Stomach (tissue), 4 donors: ENCODE measurements around the gene SLC17A2.

Source experiments
- CTCF ChIP-seq, 7 experiments: fragments of 450-650 bp in 4 of 7; fragments of 200-600 bp in 3 of 7; sonication (generic) in 3 of 7; IDR thresholded peaks; one replicate each; pipeline ENCODE4 v1.5.1; 2016 to 2019; ENCODE audit warnings: antibody characterized with exemption in 7 of 7, control low read depth in 2 of 7, mild to moderate bottlenecking in 1 of 7
- EP300 ChIP-seq: sonication (generic); formaldehyde crosslinking; IDR thresholded peaks from one replicate; pipeline ENCODE4 v1.6.1; 2017; ENCODE audit warnings: antibody characterized with exemption
- POLR2A ChIP-seq, 4 donors: fragments of 450-650 bp; IDR thresholded peaks; one replicate each; pipeline ENCODE4 v1.6.1; 2016; ENCODE audit warnings: antibody characterized with exemption in 4 of 4, control low read depth in 2 of 4, mild to moderate bottlenecking in 1 of 4, moderate library complexity in 1 of 4

GRCh38 chr6:25875563-25875905 is 55.0 kb downstream of the SLC17A2 start:
- TF ChIP-seq CTCF (IDR thresholded peaks at IDR 0.05), result no peak
- no peak for TF ChIP-seq POLR2A (IDR thresholded peaks at IDR 0.05)
- TF ChIP-seq EP300, result no peak
